SIG-M5 treated with dmso at 0.1 percent for 504 hours (cell line): ENCODE data around the gene NAA80.
"Not testable (repeated sequence)": the region's sequence is repeated elsewhere in the genome, so short reads cannot be mapped to it uniquely, and the experiment has no call there.

Experiments used
- DNase-seq: peaks from one replicate; lab custom pipeline; 2025; ENCODE audit not compliant: unreplicated experiment; lab: John Stamatoyannopoulos, UW

The NAA80 gene

GRCh38 chr3:50316657-50317242 lies 17.5 kb upstream of the NAA80 start:
- DNase-seq, result peak; percentile 46

- DNase-seq, result no peak
Observed at GRCh38 chr3:50314816-50315215, 15.6 kb upstream of the NAA80 start.

GRCh38 chr3:50314342-50314741 lies 15.1 kb upstream of the NAA80 start:
- no peak for DNase-seq

- not testable (repeated sequence) for DNase-seq
Observed at GRCh38 chr3:50312041-50312440, 12.8 kb upstream of the NAA80 start.

- DNase-seq, result no peak
Observed at GRCh38 chr3:50304601-50305000, 5.4 kb upstream of the NAA80 start.

GRCh38 chr3:50303013-50303815 lies 4.0 kb upstream of the NAA80 start, which contains the start of gene HYAL1:
Gene HYAL1 (minus strand): TSS chr3:50303574. CDS start chr3:50302956, 618 bp downstream.
- no peak for DNase-seq

GRCh38 chr3:50302095-50303012 lies 3.1 kb upstream of the NAA80 start:
- DNase-seq, result no peak

GRCh38 chr3:50300681-50301254 lies 1.6 kb upstream of the NAA80 start:
- DNase-seq, result no peak

- DNase-seq, result peak; percentile 84
Observed at GRCh38 chr3:50299929-50300680, 900 bp upstream of the NAA80 start.

GRCh38 chr3:50299638-50299928 lies 378 bp upstream of the NAA80 start:
- no peak for DNase-seq

GRCh38 chr3:50297896-50298725 lies 1.1 kb downstream of the NAA80 start:
- peak; percentile 60 for DNase-seq

- DNase-seq, result no peak
Observed at GRCh38 chr3:50297384-50297775, 1.8 kb downstream of the NAA80 start.

- no peak for DNase-seq
Observed at GRCh38 chr3:50296721-50297383, 2.4 kb downstream of the NAA80 start.

- DNase-seq, result no peak
Observed at GRCh38 chr3:50295553-50296431, 3.4 kb downstream of the NAA80 start.

- DNase-seq, result no peak
Observed at GRCh38 chr3:50294492-50295403, 4.5 kb downstream of the NAA80 start.

GRCh38 chr3:50294089-50294488 lies 5.1 kb downstream of the NAA80 start:
- no peak for DNase-seq

GRCh38 chr3:50293079-50293801 lies 6.0 kb downstream of the NAA80 start:
- no peak for DNase-seq
